Measurements from ENCODE around the gene F11R.

Gene F11R

GRCh38 chr1:160978510-160978927 is 42.4 kb downstream of the F11R start:
- CTCF ChIA-PET = interaction anchor here (0.7 to 2.7 kb wide), 7 partner anchors 11 to 199 kb away, joined by 3 to 19 read pairs (median 3); partner anchors contain the start of gene DEDD
- Histone ChIP-seq H3K27ac (ENCODE audit: extremely low read depth, low read depth, low read length) (no peak overlapping the region), H3K4me3 (ENCODE audit: low read depth, low read length) (no peak overlapping the region), H3K36me3 (ENCODE audit: control insufficient read depth in 2 of 2, insufficient read depth in 1 of 2, low read length in 2 of 2) (no peaks in the 10 kb centered on the region), H3K9me3 (ENCODE audit: control insufficient read depth, insufficient read depth, low read depth, low read length) (no peaks in the 10 kb centered on the region), H3K4me1 (ENCODE audit: control insufficient read depth, insufficient read depth, low read length) (peaks cover 7% of the 10 kb centered on the region; the same call in 1 of the 2 replicates)
- POLR2A ChIA-PET = no interaction called here
- no peak for TF ChIP-seq ZNF19 (tag by site-specific recombination; IDR thresholded peaks at IDR 0.05; ENCODE audit: low read depth)
- TF ChIP-seq ZBTB8A (tag by site-specific recombination; IDR thresholded peaks at IDR 0.05) = peak; percentile 92
- no peak for TF ChIP-seq ZNF280C (tag by site-specific recombination; IDR thresholded peaks at IDR 0.05)
- TF ChIP-seq ZNF473 (tag by site-specific recombination; IDR thresholded peaks at IDR 0.05) = no peak
- no peak for TF ChIP-seq HOXC10 (CRISPR knock-in tag; IDR thresholded peaks at IDR 0.05)
- no peak for TF ChIP-seq TCF7L2 (IDR thresholded peaks at IDR 0.05; ENCODE audit: borderline replicate concordance, low read depth, low read length)
- no peak for TF ChIP-seq ZBTB21 (tag by site-specific recombination; IDR thresholded peaks at IDR 0.05)
- TF ChIP-seq ZNF121 (tag by site-specific recombination; IDR thresholded peaks at IDR 0.05) = 0 out of 2 replicates have a peak, but pooled peaks have one; percentile 7
- 0 out of 2 replicates have a peak, but pooled peaks have one; percentile 12 for TF ChIP-seq ZNF639 (tag by site-specific recombination; IDR thresholded peaks at IDR 0.05)
- peak; percentile 89 for TF ChIP-seq ZNF366 (tag by site-specific recombination; conservative IDR thresholded peaks at IDR 0.05)
- peak; percentile 67; the same call in 1 of the 2 replicates for TF ChIP-seq ZNF2 (tag by site-specific recombination; IDR thresholded peaks at IDR 0.05)
- no peak for TF ChIP-seq SETDB1 (IDR thresholded peaks at IDR 0.05; ENCODE audit: insufficient read length, low read length)
- TF ChIP-seq ZNF175 (tag by site-specific recombination; IDR thresholded peaks at IDR 0.05) = no peak
- no peak for TF ChIP-seq ZNF747 (tag by site-specific recombination; IDR thresholded peaks at IDR 0.05)
- no peak for TF ChIP-seq ZNF133 (tag by site-specific recombination; IDR thresholded peaks at IDR 0.05)
- no peak for TF ChIP-seq ZNF416 (tag by site-specific recombination; IDR thresholded peaks at IDR 0.05)
- TF ChIP-seq TRIM28 (IDR thresholded peaks at IDR 0.05; ENCODE audit: borderline replicate concordance, low read length) = no peak
- no peak for TF ChIP-seq ZNF555 (tag by site-specific recombination; conservative IDR thresholded peaks at IDR 0.05)
- no peak; the same call in 1 of the 2 replicates for TF ChIP-seq ZSCAN16 (tag by site-specific recombination; IDR thresholded peaks at IDR 0.05)
- TF ChIP-seq ZNF610 (tag by site-specific recombination; IDR thresholded peaks at IDR 0.05; ENCODE audit: borderline replicate concordance) = no peak; the same call in 1 of the 2 replicates
- peak; percentile 9 for TF ChIP-seq ZBTB26 (tag by site-specific recombination; optimal IDR thresholded peaks at IDR 0.05)
- TF ChIP-seq YY1 (tag by site-specific recombination; IDR thresholded peaks at IDR 0.05) = no peak
- TF ChIP-seq SALL2 (tag by site-specific recombination; IDR thresholded peaks at IDR 0.05; ENCODE audit: borderline replicate concordance) = no peak
- no peak for TF ChIP-seq ZNF138 (tag by site-specific recombination; IDR thresholded peaks at IDR 0.05; ENCODE audit: borderline replicate concordance)
- no peak for TF ChIP-seq ZNF155 (tag by site-specific recombination; IDR thresholded peaks at IDR 0.05)
- TF ChIP-seq KLF16 (tag by site-specific recombination; IDR thresholded peaks at IDR 0.05) = peak; percentile 35; the same call in 1 of the 2 replicates
- TF ChIP-seq ZNF596 (tag by site-specific recombination; IDR thresholded peaks at IDR 0.05) = no peak
- TF ChIP-seq ATF2 (tag by site-specific recombination; IDR thresholded peaks at IDR 0.05; ENCODE audit: low read depth) = no peak
- TF ChIP-seq ZFP3 (tag by site-specific recombination; IDR thresholded peaks at IDR 0.05; ENCODE audit: low read depth) = no peak
- no peak for TF ChIP-seq ZSCAN4 (tag by site-specific recombination; IDR thresholded peaks at IDR 0.05)
